Tibial nerve (tissue), 4 donors: ENCODE results near the gene KLF3.

Experiments
- CTCF ChIP-seq, 5 experiments: fragments of 200-600 bp in 3 of 5; fragments of 450-650 bp in 2 of 5; sonication (generic) in 3 of 5; IDR thresholded peaks; one replicate each; pipeline ENCODE4 v1.5.1; 2016 to 2019; ENCODE audit warnings: antibody characterized with exemption in 5 of 5, mild to moderate bottlenecking in 3 of 5, moderate library complexity in 2 of 5
- EP300 ChIP-seq, 2 donors: sonication (generic); formaldehyde crosslinking; IDR thresholded peaks; one replicate each; pipeline ENCODE4 v1.6.1; 2017; ENCODE audit warnings: antibody characterized with exemption in 2 of 2, mild to moderate bottlenecking in 1 of 2
- POLR2A ChIP-seq, 2 donors: fragments of 450-650 bp; IDR thresholded peaks; one replicate each; pipeline ENCODE4 v1.6.1; 2017; ENCODE audit warnings: antibody characterized with exemption in 2 of 2, mild to moderate bottlenecking in 2 of 2, moderate library complexity in 2 of 2

DNA sequence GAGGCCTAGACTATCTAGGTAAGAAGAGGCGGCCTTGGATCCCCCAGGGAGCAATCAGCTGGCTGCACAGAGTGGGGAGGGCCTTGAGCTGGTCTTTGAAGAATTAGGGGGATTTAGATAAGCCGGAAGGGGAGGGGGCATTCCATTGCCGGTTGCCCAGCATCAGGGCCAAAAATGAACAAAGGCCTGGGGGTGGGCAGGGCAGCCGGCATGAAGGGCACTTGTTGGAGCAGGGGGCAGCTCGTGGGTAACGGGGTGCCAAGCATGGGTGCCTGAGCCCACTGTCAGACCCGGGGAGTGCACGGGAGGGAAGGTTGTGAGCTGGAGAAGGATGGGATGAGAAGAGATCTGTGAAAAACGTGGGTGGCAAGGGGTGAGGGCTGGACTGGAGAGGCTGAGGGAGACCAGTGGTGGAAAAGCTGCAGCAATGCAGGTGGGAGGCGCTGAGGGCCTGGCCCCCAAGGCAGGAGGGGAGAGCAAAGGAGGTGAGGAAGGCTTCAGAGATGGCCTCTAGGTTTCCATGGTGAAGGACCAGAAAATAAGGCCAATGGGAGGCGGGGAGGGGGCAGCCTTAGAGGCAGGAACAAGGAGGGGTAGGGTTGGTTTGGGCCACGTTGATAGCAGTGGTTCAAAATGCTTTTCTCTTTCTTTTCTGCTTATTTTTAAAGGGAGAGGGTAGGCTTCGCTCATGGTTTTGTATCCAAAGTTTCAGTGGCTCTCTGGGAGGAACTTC lies 8.6 kb downstream of the KLF3 start:
- TF ChIP-seq CTCF (IDR thresholded peaks at IDR 0.05) (no peak), POLR2A (IDR thresholded peaks at IDR 0.05) (no peak), EP300 (IDR thresholded peaks at IDR 0.05) (no peak)
